HepG2 (cell line): Measurements from ENCODE around the gene LCN2. TPM values are rescaled to one million over a fixed set of nuclear protein-coding genes. Genes with fewer than 3 reads are reported as not detected.

Source experiments
- ATAC-seq: fragments of 200-7000 bp; cut with Tn5 transposase; 3 replicates; pipeline ENCODE4 v1.9.1; 2020; ENCODE audit warnings: mild to moderate bottlenecking, moderate library complexity
- BruUV-seq: library from RNA; stranded (reverse); fragments of 400-500 nt; replicated peaks from 2 replicates; lab custom pipeline; 2021; lab: Mats Ljungman, UMichigan
- CTCF ChIA-PET: fragments of 300-600 bp; formaldehyde crosslinking; extraction: SDS; loops from one replicate; lab custom pipeline; 2021; ENCODE audit warnings: low total read pairs, inconsistent platforms, low intra/inter-chr PET ratio; lab: Yijun Ruan, JAX
- POLR2A ChIA-PET: fragments of 350-600 bp; sonication (Branson Sonifier 250); formaldehyde crosslinking; loops from one replicate; lab custom pipeline; 2020; ENCODE audit warnings: antibody characterized with exemption, inconsistent platforms; lab: Yijun Ruan, JAX
- DNase-seq: peaks from one replicate; pipeline ENCODE4 v3.0.0-alpha.2; 2015; ENCODE audit warnings: low spot score
- FAIRE-seq: peaks from 3 replicates; lab custom pipeline; 2011; peaks lifted over from hg19 to GRCh38; lab: Jason Lieb, UNC
- H2AFZ ChIP-seq: one replicate; pipeline ENCODE4 v1.6.1; 2011; ENCODE audit warnings: low read length, inconsistent platforms
- H3K27ac ChIP-seq: fragments of 300-600 bp; 3 replicates; pipeline ENCODE4 v1.8.0; 2011; ENCODE audit warnings: mixed run types, mild to moderate bottlenecking, mixed read lengths, low read length, inconsistent platforms; ENCODE audit not compliant: insufficient read depth; ENCODE audit errors: extremely low read length
- H3K27me3 ChIP-seq, 2 experiments: fragments of 200-600 bp in 1 of 2; 2 replicates in 1 of 2; 3 replicates in 1 of 2; pipeline versions ENCODE4 v1.6.0 to v1.8.0; 2011; ENCODE audit warnings: low read length in 2 of 2, mild to moderate bottlenecking in 2 of 2, moderate library complexity in 2 of 2, inconsistent platforms in 1 of 2; ENCODE audit not compliant: insufficient read depth in 2 of 2, control insufficient read depth in 1 of 2
- H3K36me3 ChIP-seq, 2 experiments: fragments of 200-600 bp in 1 of 2; replicated peaks in 1 of 2; 2 replicates in 1 of 2; 3 replicates in 1 of 2; pipeline versions ENCODE4 v1.5.1 to v1.8.0; 2011; ENCODE audit warnings: low read length in 2 of 2, inconsistent platforms in 1 of 2; ENCODE audit not compliant: insufficient read depth in 2 of 2, control insufficient read depth in 1 of 2
- H3K4me1 ChIP-seq: 2 replicates; pipeline ENCODE4 v1.5.1; 2012; ENCODE audit warnings: low read length, inconsistent platforms; ENCODE audit not compliant: insufficient read depth
- H3K4me2 ChIP-seq: 2 replicates; pipeline ENCODE4 v1.6.0; 2011; ENCODE audit warnings: low read depth, low read length, inconsistent platforms
- H3K4me3 ChIP-seq, 3 experiments: fragments of 200-600 bp in 1 of 3; sonication (generic), shearing (Covaris generic) in 1 of 3; replicated peaks in 1 of 3; 2 replicates each; pipeline ENCODE4 v1.5.1; 2011 to 2016; ENCODE audit warnings: low read length in 3 of 3, inconsistent platforms in 2 of 3, low read depth in 2 of 3, mild to moderate bottlenecking in 2 of 3, control low read depth in 1 of 3, mixed read lengths in 1 of 3; ENCODE audit not compliant: insufficient read depth in 1 of 3
- H3K79me2 ChIP-seq: one replicate; pipeline ENCODE4 v1.6.1; 2011; ENCODE audit warnings: low read length, inconsistent platforms; ENCODE audit not compliant: insufficient read depth
- H3K9ac ChIP-seq: 2 replicates; pipeline ENCODE4 v1.6.0; 2011; ENCODE audit warnings: mild to moderate bottlenecking, low read depth, low read length, inconsistent platforms; ENCODE audit not compliant: insufficient read depth
- H3K9me3 ChIP-seq: 2 replicates; pipeline ENCODE4 v1.5.1; 2012; ENCODE audit warnings: mild to moderate bottlenecking, low read length
- H4K20me1 ChIP-seq: 2 replicates; pipeline ENCODE4 v1.6.0; 2011; ENCODE audit warnings: inconsistent platforms, mild to moderate bottlenecking, low read length, moderate library complexity; ENCODE audit not compliant: insufficient read depth
- AKNA ChIP-seq: sonication (generic); formaldehyde crosslinking; IDR thresholded peaks from 2 replicates; pipeline ENCODE4 v1.4.0; 2020; ENCODE audit warnings: missing genetic modification reagents, borderline replicate concordance
- ATF1 ChIP-seq: IDR thresholded peaks from 2 replicates; pipeline ENCODE4 v1.6.1; 2016; ENCODE audit warnings: mild to moderate bottlenecking, control low read depth
- HNRNPUL1 ChIP-seq: fragments of 200-400 bp; formaldehyde crosslinking; IDR thresholded peaks from 2 replicates; pipeline ENCODE4 v1.6.1; 2017; ENCODE audit warnings: low read depth, mild to moderate bottlenecking, low read length, moderate library complexity
- HOXA5 ChIP-seq: sonication (generic); formaldehyde crosslinking; IDR thresholded peaks from 2 replicates; pipeline ENCODE4 v1.4.0; 2020; ENCODE audit warnings: missing genetic modification reagents
- NBN ChIP-seq: fragments of 450-650 bp; conservative IDR thresholded peaks from 2 replicates; pipeline ENCODE4 v1.6.1; 2017
- RBFOX2 ChIP-seq: fragments of 200-400 bp; formaldehyde crosslinking; IDR thresholded peaks from 2 replicates; pipeline ENCODE4 v1.6.1; 2017; ENCODE audit warnings: low read depth, mild to moderate bottlenecking, low read length
- SALL2 ChIP-seq: sonication (generic); formaldehyde crosslinking; IDR thresholded peaks from 2 replicates; pipeline ENCODE4 v1.8.1; 2023; ENCODE audit warnings: mild to moderate bottlenecking, missing genetic modification reagents, inconsistent platforms
- ZFP36L2 ChIP-seq: sonication (generic); formaldehyde crosslinking; IDR thresholded peaks from 2 replicates; pipeline ENCODE4 v1.4.0; 2020; ENCODE audit warnings: missing genetic modification reagents
- ZNF446 ChIP-seq: sonication (generic); formaldehyde crosslinking; IDR thresholded peaks from 2 replicates; pipeline ENCODE4 v1.5.0; 2020; ENCODE audit warnings: mild to moderate bottlenecking, missing genetic modification reagents
- ZNF770 ChIP-seq: sonication (generic); formaldehyde crosslinking; IDR thresholded peaks from 2 replicates; pipeline ENCODE4 v1.5.0; 2020; ENCODE audit warnings: mild to moderate bottlenecking, missing genetic modification reagents
- ZNF776 ChIP-seq: sonication (generic); formaldehyde crosslinking; IDR thresholded peaks from 2 replicates; pipeline ENCODE4 v1.4.0; 2020; ENCODE audit warnings: mild to moderate bottlenecking, missing genetic modification reagents
- ZNF839 ChIP-seq: sonication (generic); formaldehyde crosslinking; IDR thresholded peaks from 2 replicates; pipeline ENCODE4 v1.4.0; 2020; ENCODE audit warnings: missing genetic modification reagents, mild to moderate bottlenecking, borderline replicate concordance
- WGBS: methylation state at CpG from one replicate; pipeline ENCODE4 v1.1.6; 2017; ENCODE audit warnings: low lambda C conversion rate; 5-methylcytosine and 5-hydroxymethylcytosine counted together
- in situ Hi-C: cut with HindIII; loops from 2 replicates; pipeline ENCODE4 v1.10.0; 2017; ENCODE audit warnings: low pct_unique_long_range_greater_than_20kb; ENCODE audit not compliant: extremely low pct_ligation_motif_present
- intact Hi-C: fragments of 100-400 bp; cut with micrococcal nuclease; formaldehyde crosslinking; loops from one replicate; pipeline ENCODE4 v1.10.0; 2022; ENCODE audit not compliant: unreplicated experiment
- polyA plus RNA-seq, 8 experiments: library from polyadenylated mRNA; depleted of rRNA in 3 of 8; stranded (reverse) in 7 of 8; unstranded in 1 of 8; fragments of >200 nt; fragmentation: Illumina TruSeq in 4 of 8; extraction: Trizol in 4 of 8; gene quantifications; 2 replicates each; pipeline versions ENCODE4 v1.2.1 to v1.2.3, GENCODE V29; 2011 to 2016; ENCODE audit warnings: low read depth in 4 of 8, missing spikeins in 1 of 8, mixed read lengths in 1 of 8; ENCODE audit not compliant: insufficient read depth in 1 of 8
- total RNA-seq, 5 experiments: library from RNA; depleted of rRNA; stranded (reverse); fragments of >200 nt; fragmentation: Illumina TruSeq; extraction: Trizol; gene quantifications; 2 replicates each; pipeline ENCODE4 v1.2.3, GENCODE V29; 2016; ENCODE audit warnings: low read depth in 1 of 5

Gene LCN2
- total and polyA plus RNA-seq, 2 of the 13 experiments (the other 11 are each of a cell fraction or from before 2014, with no cell fraction given) = 0.38 to 1.4 TPM

GRCh38 chr9:128155736-128156500 lies 6.7 kb downstream of the LCN2 start:
- H3K27ac ChIP-seq = no peak overlapping the region
- no peak overlapping the region for H3K4me2 ChIP-seq
- intact Hi-C loops (no loop called here), in situ Hi-C loops (no loop called here)
- TF ChIP-seq HOXA5 (no peak), NBN (no peak), AKNA (CRISPR knock-in tag) (no peak), SALL2 (CRISPR knock-in tag) (no peak), RBFOX2 (no peak), ZNF770 (no peak), ATF1 (CRISPR knock-in tag) (no peak), ZFP36L2 (CRISPR knock-in tag) (no peak), HNRNPUL1 (no peak), ZNF446 (no peak), ZNF776 (CRISPR knock-in tag) (no peak), ZNF839 (CRISPR knock-in tag) (no peak)
- H3K9ac ChIP-seq = no peak overlapping the region
- CTCF ChIA-PET = no interaction called here
- WGBS = 57% methylated on average over 6 of the region's 7 CpGs
- FAIRE-seq (no peak), ATAC-seq (no peak), DNase-seq (no peak)
- no peaks in the 10 kb centered on the region for H4K20me1 ChIP-seq
- no peak overlapping the region for H3K4me3 ChIP-seq
- H2AFZ ChIP-seq = no peak overlapping the region
- H3K9me3 ChIP-seq = no peaks in the 10 kb centered on the region
- POLR2A ChIA-PET = no interaction called here
- H3K36me3 ChIP-seq = no peaks in the 10 kb centered on the region
- H3K27me3 ChIP-seq = peaks cover 6 to 37% of the 10 kb centered on the region in 2 experiments; a peak in 4 of 5 replicates
- BruUV-seq = no TSS peak
- H3K79me2 ChIP-seq = no peaks in the 10 kb centered on the region
- H3K4me1 ChIP-seq = peaks cover 42% of the 10 kb centered on the region
